Measurements from ENCODE around the gene LRRC42.

The LRRC42 gene

GRCh38 chr1:53929246-53929960 lies 16.7 kb upstream of the LRRC42 start:
- Mint-ChIP-seq H3K9me3 (no peaks in the 10 kb centered on the region), H3K4me3 (no peak overlapping the region), H3K36me3 (peaks cover 85% of the 10 kb centered on the region), H3K4me1 (no peaks in the 10 kb centered on the region), H3K27ac (no peak overlapping the region)
- DNase-seq (ENCODE audit: low spot score in 2 of 2): no peak
- ATAC-seq: no peak

- no peak overlapping the region for H3K27ac Mint-ChIP-seq
- peaks cover 83% of the 10 kb centered on the region for H3K36me3 Mint-ChIP-seq
- ATAC-seq: no peak
These were observed 15.2 kb upstream of the LRRC42 start for GRCh38 chr1:53930932-53931331.

GRCh38 chr1:53931523-53931922 lies 14.6 kb upstream of the LRRC42 start:
- H3K36me3 Mint-ChIP-seq: peaks cover 83% of the 10 kb centered on the region
- ATAC-seq (no peak), DNase-seq (ENCODE audit: low spot score in 2 of 2) (no peak)
- H3K27ac Mint-ChIP-seq: no peak overlapping the region
- no peaks in the 10 kb centered on the region for H3K4me1 Mint-ChIP-seq
- no peaks in the 10 kb centered on the region for H3K9me3 Mint-ChIP-seq
- H3K4me3 Mint-ChIP-seq: no peak overlapping the region

More at GRCh38 chr1:53930932-53931331, 15.2 kb upstream of the LRRC42 start:
- H3K4me1 Mint-ChIP-seq: no peaks in the 10 kb centered on the region
- no peaks in the 10 kb centered on the region for H3K9me3 Mint-ChIP-seq
- no peak overlapping the region for H3K4me3 Mint-ChIP-seq
- no peak for DNase-seq (ENCODE audit: low spot score in 2 of 2)

GRCh38 chr1:53934170-53934765 lies 11.9 kb upstream of the LRRC42 start:
- Mint-ChIP-seq H3K4me1 (peaks cover 9% of the 10 kb centered on the region), H3K4me3 (no peak overlapping the region), H3K9me3 (no peaks in the 10 kb centered on the region), H3K36me3 (peaks cover 83% of the 10 kb centered on the region), H3K27ac (no peak overlapping the region)
- DNase-seq (ENCODE audit: low spot score in 2 of 2): no peak
- ATAC-seq: no peak

GRCh38 chr1:53936430-53936829 lies 9.7 kb upstream of the LRRC42 start:
- ATAC-seq: no peak
- Mint-ChIP-seq H3K27ac (peak overlapping the region; percentile 64), H3K9me3 (no peaks in the 10 kb centered on the region), H3K4me1 (peaks cover 14% of the 10 kb centered on the region), H3K4me3 (no peak overlapping the region), H3K36me3 (peaks cover 85% of the 10 kb centered on the region)
- no peak for DNase-seq (ENCODE audit: low spot score in 2 of 2)

GRCh38 chr1:53938136-53938830 lies 7.9 kb upstream of the LRRC42 start:
- H3K27ac Mint-ChIP-seq: no peak overlapping the region
- DNase-seq (ENCODE audit: low spot score in 2 of 2) (no peak), ATAC-seq (no peak)
- no peaks in the 10 kb centered on the region for H3K9me3 Mint-ChIP-seq
- peaks cover 87% of the 10 kb centered on the region for H3K36me3 Mint-ChIP-seq
- peaks cover 25% of the 10 kb centered on the region for H3K4me1 Mint-ChIP-seq
- H3K4me3 Mint-ChIP-seq: no peak overlapping the region

GRCh38 chr1:53942127-53942957 lies 3.8 kb upstream of the LRRC42 start:
- Mint-ChIP-seq H3K27ac (peak overlapping the region; percentile 45), H3K9me3 (no peaks in the 10 kb centered on the region), H3K4me1 (peaks cover 53% of the 10 kb centered on the region), H3K36me3 (peaks cover 67% of the 10 kb centered on the region), H3K4me3 (peak overlapping the region; percentile 98)
- DNase-seq (ENCODE audit: low spot score in 2 of 2): no peak
- ATAC-seq: peak; percentile 67

GRCh38 chr1:53943090-53943489 lies 3.1 kb upstream of the LRRC42 start:
- Mint-ChIP-seq H3K4me1 (peaks cover 51% of the 10 kb centered on the region), H3K36me3 (peaks cover 62% of the 10 kb centered on the region), H3K27ac (peak overlapping the region; percentile 45), H3K9me3 (no peaks in the 10 kb centered on the region), H3K4me3 (peak overlapping the region; percentile 98)
- ATAC-seq (no peak), DNase-seq (ENCODE audit: low spot score in 2 of 2) (no peak)

GRCh38 chr1:53943490-53944043 lies 2.6 kb upstream of the LRRC42 start:
- Mint-ChIP-seq H3K4me3 (peak overlapping the region; percentile 98), H3K36me3 (peaks cover 57% of the 10 kb centered on the region), H3K4me1 (peaks cover 52% of the 10 kb centered on the region), H3K9me3 (no peaks in the 10 kb centered on the region), H3K27ac (peak overlapping the region; percentile 52)
- DNase-seq (ENCODE audit: low spot score in 2 of 2): no peak
- ATAC-seq: no peak

GRCh38 chr1:53944469-53945182 lies 1.5 kb upstream of the LRRC42 start:
- DNase-seq (ENCODE audit: low spot score in 2 of 2): no peak
- Mint-ChIP-seq H3K36me3 (peaks cover 47% of the 10 kb centered on the region), H3K27ac (peak overlapping the region; percentile 96), H3K4me3 (peak overlapping the region; percentile 98), H3K9me3 (no peaks in the 10 kb centered on the region), H3K4me1 (peaks cover 58% of the 10 kb centered on the region)
- no peak for ATAC-seq

- Mint-ChIP-seq H3K4me1 (peaks cover 59% of the 10 kb centered on the region), H3K27ac (peak overlapping the region; percentile 96), H3K4me3 (peak overlapping the region; percentile 98)
These were observed 1.0 kb upstream of the LRRC42 start for GRCh38 chr1:53945183-53945432.

GRCh38 chr1:53945433-53946251 lies 508 bp upstream of the LRRC42 start, which contains the start of gene IFT25:
IFT25 (minus strand) TSS chr1:53945699; CDS start chr1:53940082, 5,617 bp downstream.
- Mint-ChIP-seq H3K4me3 (peak within 1 kb of the TSS; percentile 98), H3K9me3 (no peaks in the 10 kb centered on the region), H3K4me1 (peaks cover 55% of the 10 kb centered on the region), H3K27ac (peak within 1 kb of the TSS; percentile 96), H3K36me3 (peaks cover 43% of the 10 kb centered on the region)
- peak; percentile 100 for DNase-seq (ENCODE audit: low spot score in 2 of 2)
- ATAC-seq: peak; percentile 82

More at GRCh38 chr1:53945183-53945432, 1.0 kb upstream of the LRRC42 start:
- DNase-seq (ENCODE audit: low spot score in 2 of 2): no peak
- no peak for ATAC-seq
- H3K36me3 Mint-ChIP-seq: peaks cover 47% of the 10 kb centered on the region
- H3K9me3 Mint-ChIP-seq: no peaks in the 10 kb centered on the region

GRCh38 chr1:53947172-53947907 lies 1.2 kb downstream of the LRRC42 start:
- Mint-ChIP-seq H3K36me3 (peaks cover 49% of the 10 kb centered on the region), H3K27ac (peak overlapping the region; percentile 96), H3K4me3 (peak overlapping the region; percentile 98), H3K9me3 (no peaks in the 10 kb centered on the region), H3K4me1 (peaks cover 54% of the 10 kb centered on the region)
- no peak for DNase-seq (ENCODE audit: low spot score in 2 of 2)
- no peak for ATAC-seq
